Tibial artery (tissue), 4 donors: ENCODE results near the gene ITGB7.
A peak's percentile ranks its signal among the peaks of the same experiment; 100 is the strongest.

Experiments
- DNase-seq, 2 donors: peaks; one replicate each; pipeline ENCODE4 v3.0.0-alpha.2; 2019
- H3K27ac ChIP-seq, 2 donors: fragments of 200-600 bp; sonication (generic) in 1 of 2; 1 replicate in 1 of 2; 2 replicates in 1 of 2; pipeline ENCODE4 v1.5.1; 2018 to 2019; ENCODE audit warnings: mild to moderate bottlenecking in 1 of 2
- H3K27me3 ChIP-seq, 2 donors: fragments of 200-600 bp; sonication (generic) in 1 of 2; one replicate each; pipeline versions ENCODE4 v1.5.1 to v1.6.0; 2016 to 2019
- H3K36me3 ChIP-seq, 3 donors: fragments of 200-600 bp; sonication (generic) in 2 of 3; one replicate each; pipeline ENCODE4 v1.5.1; 2016 to 2019; ENCODE audit warnings: mild to moderate bottlenecking in 2 of 3
- H3K4me1 ChIP-seq, 4 donors: fragments of 200-600 bp; sonication (generic) in 2 of 4; 1 replicate in 3 of 4; 2 replicates in 1 of 4; pipeline ENCODE4 v1.5.1; 2016 to 2019
- H3K4me3 ChIP-seq, 2 donors: fragments of 200-600 bp; sonication (generic) in 1 of 2; 1 replicate in 1 of 2; 2 replicates in 1 of 2; pipeline ENCODE4 v1.5.1; 2018 to 2019; ENCODE audit warnings: mild to moderate bottlenecking in 2 of 2
- H3K9me3 ChIP-seq, 3 donors: fragments of 200-600 bp; sonication (generic) in 1 of 3; one replicate each; pipeline ENCODE4 v1.5.1; 2016 to 2019
- intact Hi-C: fragments of 100-400 bp; cut with DNase I; formaldehyde crosslinking; loops from one replicate; pipeline ENCODE4 v1.15.0; 2023; ENCODE audit warnings: low total_unique reads
- TF ChIP-seq, protein P1 (sequence below), 2 experiments: fragments of 200-600 bp in 1 of 2; fragments of 450-650 bp in 1 of 2; IDR thresholded peaks; one replicate each; pipeline ENCODE4 v1.5.1; 2017 to 2019; ENCODE audit warnings: antibody characterized with exemption in 2 of 2, mild to moderate bottlenecking in 1 of 2, moderate library complexity in 1 of 2

ITGB7 gene

DNA sequence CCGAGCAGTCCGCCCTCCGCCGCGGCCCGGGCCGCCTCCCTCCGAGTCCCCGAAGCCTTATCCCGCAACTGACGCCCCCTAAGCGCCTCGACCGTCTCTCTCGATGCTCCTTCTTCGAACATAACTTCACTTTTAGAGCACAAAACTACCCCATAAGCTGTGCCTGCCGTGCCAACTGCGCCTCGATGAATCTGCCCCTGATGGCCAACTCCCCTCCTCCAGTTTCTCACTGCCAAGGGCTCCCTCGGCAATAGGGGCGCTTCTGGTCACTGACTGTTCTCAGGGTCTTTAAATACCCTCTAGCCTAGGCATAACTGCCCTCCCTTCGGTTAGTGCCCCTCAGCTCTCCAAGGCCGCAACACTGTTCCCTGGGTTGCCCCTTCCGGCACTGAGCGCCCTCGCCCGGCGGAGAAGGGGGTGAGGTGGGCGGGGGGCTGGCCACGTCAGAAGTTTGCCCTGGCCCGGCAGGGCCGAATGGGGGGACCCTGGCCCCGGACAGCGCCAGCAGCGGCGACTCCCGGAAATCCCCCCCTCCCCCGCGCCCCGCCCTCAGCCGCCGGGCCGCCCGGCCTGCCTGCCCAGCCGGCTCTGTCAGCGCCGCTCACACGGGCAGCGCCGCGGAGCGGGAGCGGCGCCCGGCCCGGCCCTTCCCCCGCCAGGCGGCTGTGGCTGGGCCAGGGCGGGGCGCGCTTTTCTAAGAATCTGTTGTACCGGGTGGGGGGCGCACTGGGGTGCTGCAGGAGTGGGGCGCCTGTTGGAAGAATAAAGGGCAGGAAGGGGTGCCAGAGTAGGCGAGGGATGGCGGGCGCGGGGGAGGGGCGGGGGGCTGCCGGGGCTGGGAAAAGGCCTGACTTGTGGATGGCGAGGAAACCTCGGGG lies 14.4 kb upstream of the ITGB7 start:
- peaks cover 0 to 12% (median 0%) of the 10 kb centered on the region in 3 donors for H3K36me3 ChIP-seq
- H3K9me3 ChIP-seq, result no peaks in the 10 kb centered on the region
- no peaks in the 10 kb centered on the region for H3K27me3 ChIP-seq
- H3K27ac ChIP-seq, result peak overlapping the region; percentile 98 to 99
- peak; percentile 55 to 89 for DNase-seq
- peak overlapping the region; percentile 66 to 74 for H3K4me3 ChIP-seq
- peaks cover 17 to 76% (median 66%) of the 10 kb centered on the region in 4 donors for H3K4me1 ChIP-seq
- intact Hi-C loops, result loop anchor here (2.0 kb wide), 1 partner anchor 31 kb away; a partner anchor contains a TSS
- TF ChIP-seq, protein P1, sequence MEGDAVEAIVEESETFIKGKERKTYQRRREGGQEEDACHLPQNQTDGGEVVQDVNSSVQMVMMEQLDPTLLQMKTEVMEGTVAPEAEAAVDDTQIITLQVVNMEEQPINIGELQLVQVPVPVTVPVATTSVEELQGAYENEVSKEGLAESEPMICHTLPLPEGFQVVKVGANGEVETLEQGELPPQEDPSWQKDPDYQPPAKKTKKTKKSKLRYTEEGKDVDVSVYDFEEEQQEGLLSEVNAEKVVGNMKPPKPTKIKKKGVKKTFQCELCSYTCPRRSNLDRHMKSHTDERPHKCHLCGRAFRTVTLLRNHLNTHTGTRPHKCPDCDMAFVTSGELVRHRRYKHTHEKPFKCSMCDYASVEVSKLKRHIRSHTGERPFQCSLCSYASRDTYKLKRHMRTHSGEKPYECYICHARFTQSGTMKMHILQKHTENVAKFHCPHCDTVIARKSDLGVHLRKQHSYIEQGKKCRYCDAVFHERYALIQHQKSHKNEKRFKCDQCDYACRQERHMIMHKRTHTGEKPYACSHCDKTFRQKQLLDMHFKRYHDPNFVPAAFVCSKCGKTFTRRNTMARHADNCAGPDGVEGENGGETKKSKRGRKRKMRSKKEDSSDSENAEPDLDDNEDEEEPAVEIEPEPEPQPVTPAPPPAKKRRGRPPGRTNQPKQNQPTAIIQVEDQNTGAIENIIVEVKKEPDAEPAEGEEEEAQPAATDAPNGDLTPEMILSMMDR (IDR thresholded peaks at IDR 0.05), result no peak

DNA sequence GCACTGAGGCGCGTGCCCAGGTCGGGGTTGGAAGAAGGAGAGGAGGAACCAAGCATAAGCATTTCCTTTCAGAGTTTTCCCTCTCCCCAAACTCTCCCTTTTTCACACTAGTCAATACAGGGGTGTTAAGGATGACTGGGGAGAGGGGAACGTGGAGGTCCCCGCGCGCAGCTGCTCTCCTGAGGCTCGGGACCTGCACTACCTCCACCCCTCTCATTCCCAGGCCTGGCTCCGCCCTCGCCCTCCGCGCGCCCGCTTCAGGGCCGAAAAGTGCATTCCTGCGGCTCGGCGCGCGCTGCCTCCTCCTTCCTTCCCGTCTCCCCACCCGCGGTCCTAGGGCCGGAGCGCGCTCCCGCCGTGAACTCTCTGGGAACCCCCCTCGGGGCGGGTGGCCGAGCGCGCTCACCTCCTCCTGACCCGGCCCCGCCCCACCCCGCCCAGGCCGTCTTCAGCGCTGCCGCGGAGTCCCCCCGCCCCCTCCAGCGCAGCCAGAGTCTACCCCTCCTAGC lies 13.7 kb upstream of the ITGB7 start:
- peak overlapping the region; percentile 66 to 74 for H3K4me3 ChIP-seq
- peak overlapping the region; percentile 98 to 99 for H3K27ac ChIP-seq
- intact Hi-C loops, result loop anchor here (2.0 kb wide), 1 partner anchor 32 kb away; a partner anchor contains a TSS
- no peaks in the 10 kb centered on the region for H3K9me3 ChIP-seq
- TF ChIP-seq, protein P1 (IDR thresholded peaks at IDR 0.05), result no peak
- H3K27me3 ChIP-seq, result no peaks in the 10 kb centered on the region
- H3K4me1 ChIP-seq, result peaks cover 17 to 73% (median 63%) of the 10 kb centered on the region in 4 donors
- DNase-seq, result peak; percentile 88 to 96
- H3K36me3 ChIP-seq, result peaks cover 0 to 12% (median 0%) of the 10 kb centered on the region in 3 donors

DNA sequence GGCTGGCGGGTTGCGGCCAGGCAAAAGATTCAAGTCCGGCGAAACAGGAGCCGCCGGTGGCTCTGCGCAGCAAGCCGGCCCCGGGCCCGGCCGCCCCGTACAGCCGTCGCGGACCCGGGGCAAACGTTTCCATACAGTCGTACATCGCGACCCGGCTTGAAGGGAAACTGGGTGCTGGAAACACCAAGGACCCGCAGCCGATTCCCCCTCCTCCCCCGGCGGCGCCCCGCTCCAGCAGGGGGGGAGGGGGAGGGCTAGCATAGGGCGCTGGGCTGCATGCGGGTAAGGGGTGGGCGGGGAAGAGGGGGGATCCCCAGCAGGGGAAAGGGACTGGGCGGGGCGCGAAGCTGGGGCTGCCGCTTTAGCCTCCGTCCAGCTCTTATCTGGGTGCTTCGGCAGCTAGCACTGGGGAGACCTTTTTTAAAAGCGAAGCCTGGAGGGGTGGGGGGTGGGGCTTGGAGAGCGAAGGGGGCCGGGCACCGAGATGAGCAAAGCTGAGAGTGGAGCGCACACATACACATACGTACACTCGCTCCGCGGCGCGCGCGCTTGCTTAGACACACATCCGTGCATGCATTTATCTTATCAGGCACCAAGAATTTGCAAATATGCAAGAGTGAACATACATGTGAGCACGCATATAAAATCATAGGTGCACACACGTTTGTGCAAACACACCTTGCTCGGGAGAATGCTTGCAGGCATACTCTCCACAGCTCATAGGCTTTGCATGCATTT lies 13.1 kb upstream of the ITGB7 start:
- Histone ChIP-seq H3K27ac (peak overlapping the region; percentile 98 to 99), H3K4me3 (peak overlapping the region; percentile 66 to 74), H3K36me3 (peaks cover under 1 to 14% (median under 1%) of the 10 kb centered on the region in 3 donors), H3K4me1 (peaks cover 17 to 73% (median 63%) of the 10 kb centered on the region in 4 donors), H3K9me3 (no peaks in the 10 kb centered on the region), H3K27me3 (no peaks in the 10 kb centered on the region)
- TF ChIP-seq, protein P1 (IDR thresholded peaks at IDR 0.05), result no peak
- peak in 1 of 2 donors; percentile 72 for DNase-seq
- intact Hi-C loops, result loop anchor here (2.0 kb wide), 1 partner anchor 33 kb away; a partner anchor contains a TSS

DNA sequence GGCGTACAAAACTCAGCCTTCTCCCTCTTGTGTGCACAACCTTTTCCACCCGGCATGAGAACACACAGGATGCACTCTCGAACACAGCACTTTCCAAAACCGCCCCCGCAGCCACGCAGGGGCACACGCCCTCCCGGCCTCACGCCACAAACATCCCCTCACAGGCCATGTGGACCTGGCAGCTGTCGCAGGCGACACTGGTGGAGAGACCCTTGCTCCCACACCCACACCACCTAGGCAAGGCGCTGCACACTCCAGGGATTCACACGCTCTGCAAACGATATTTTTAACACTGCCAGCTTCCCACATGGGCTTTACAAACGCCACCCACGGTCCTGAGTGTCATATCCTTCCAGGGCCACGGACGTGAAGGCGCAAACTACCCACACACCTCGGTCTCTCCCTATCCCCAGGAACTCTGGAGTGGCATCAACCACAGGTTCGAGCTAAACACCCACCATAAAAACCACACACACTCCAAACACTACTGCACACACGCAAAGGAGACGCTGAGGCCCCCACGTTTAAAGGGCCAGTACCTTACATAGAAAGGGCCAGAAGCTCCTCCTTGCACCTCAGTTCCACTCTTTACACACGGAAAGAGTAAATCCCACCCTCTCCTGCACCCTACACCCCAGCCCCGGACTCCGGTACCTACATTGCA lies 12.4 kb upstream of the ITGB7 start:
- Histone ChIP-seq H3K9me3 (no peaks in the 10 kb centered on the region), H3K27ac (peak overlapping the region; percentile 98 to 99), H3K4me3 (peak overlapping the region; percentile 66 to 74), H3K27me3 (no peaks in the 10 kb centered on the region), H3K4me1 (peaks cover 17 to 73% (median 62%) of the 10 kb centered on the region in 4 donors), H3K36me3 (peaks cover 7 to 21% (median 8%) of the 10 kb centered on the region in 3 donors)
- intact Hi-C loops, result no loop called here
- peak in 1 of 2 donors; percentile 77 for DNase-seq
- TF ChIP-seq, protein P1 (IDR thresholded peaks at IDR 0.05), result no peak
